Nephron (organoid): ENCODE data around the gene ATP1A1.

Experiments used
- H3K27ac Mint-ChIP-seq, 3 experiments: 2 replicates each; pipeline ENCODE4 v1.8.0; 2020; ENCODE audit warnings: mixed read lengths in 3 of 3, mild to moderate bottlenecking in 2 of 3, moderate library complexity in 1 of 3
- H3K27me3 Mint-ChIP-seq: 2 replicates; pipeline ENCODE4 v1.8.0; 2021; ENCODE audit warnings: low read depth, mild to moderate bottlenecking, moderate library complexity, mixed read lengths
- H3K36me3 Mint-ChIP-seq: 2 replicates; pipeline ENCODE4 v1.8.0; 2020; ENCODE audit warnings: low read depth, mixed read lengths
- H3K4me1 Mint-ChIP-seq: 2 replicates; pipeline ENCODE4 v1.8.0; 2020; ENCODE audit warnings: mixed read lengths
- H3K4me3 Mint-ChIP-seq, 3 experiments: 2 replicates each; pipeline ENCODE4 v1.8.0; 2020; ENCODE audit warnings: mild to moderate bottlenecking in 3 of 3, mixed read lengths in 3 of 3, moderate library complexity in 2 of 3
- H3K9me3 Mint-ChIP-seq: 2 replicates; pipeline ENCODE4 v1.8.0; 2020; ENCODE audit warnings: mixed read lengths
- TF ChIP-seq, protein P1 (sequence below), 3 experiments: fragments of 200-600 bp; sonication (generic); IDR thresholded peaks; one replicate each; pipeline ENCODE4 v1.5.0; 2021; ENCODE audit warnings: antibody characterized with exemption in 3 of 3; ENCODE audit not compliant: unreplicated experiment in 3 of 3

Gene ATP1A1

DNA sequence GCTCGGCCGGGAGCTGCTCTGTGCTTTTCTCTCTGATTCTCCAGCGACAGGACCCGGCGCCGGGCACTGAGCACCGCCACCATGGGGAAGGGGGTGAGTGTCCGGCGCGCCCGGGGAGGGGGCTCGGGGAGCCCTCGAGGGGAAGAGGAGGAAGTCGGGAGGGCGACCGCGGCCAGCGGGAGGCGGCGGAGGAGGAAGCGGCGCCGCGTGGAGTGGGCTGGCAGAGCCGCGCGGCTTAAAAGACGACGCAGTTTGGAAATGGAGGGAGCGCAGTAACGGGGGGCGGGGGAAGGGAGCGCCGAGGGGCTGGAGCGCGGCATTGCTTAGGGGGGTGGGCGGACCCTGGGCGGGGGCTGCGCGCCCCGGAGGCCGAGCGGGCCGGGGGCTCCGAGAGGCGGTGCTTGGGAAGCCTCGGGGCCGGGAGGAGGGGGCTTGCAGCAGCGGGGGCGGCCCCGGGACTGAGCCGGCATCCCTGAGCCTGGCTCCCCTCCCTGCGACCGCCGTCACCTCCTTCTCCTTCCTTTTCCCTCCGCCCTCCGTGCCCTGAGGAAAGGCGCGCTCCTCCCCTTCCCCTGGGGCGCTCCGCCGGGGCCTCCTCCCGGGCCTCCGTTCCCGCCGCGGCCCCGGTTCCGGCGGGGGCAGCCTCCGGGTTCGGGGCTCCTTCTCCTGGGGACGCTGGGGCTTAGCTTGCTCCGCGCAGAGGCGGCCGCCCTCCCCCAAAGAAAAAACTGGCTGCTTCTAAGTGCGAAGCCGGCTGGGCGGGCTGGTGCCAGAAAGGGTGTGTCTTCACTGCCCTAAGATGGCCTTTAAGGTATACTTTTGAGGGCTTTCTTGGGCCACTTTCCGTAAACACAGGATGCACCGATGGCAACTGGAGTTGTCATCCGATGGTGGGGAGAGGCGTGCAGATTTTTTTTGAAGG is 648 bp downstream of the ATP1A1 start:
- Mint-ChIP-seq H3K27me3 (peaks cover 7% of the 10 kb centered on the region), H3K4me1 (peaks cover 53% of the 10 kb centered on the region), H3K4me3 (peak overlapping the region; percentile 93 to 98 (median 98)), H3K27ac (peak overlapping the region; percentile 87 to 96 (median 96)), H3K36me3 (no peaks in the 10 kb centered on the region), H3K9me3 (no peaks in the 10 kb centered on the region)
- TF ChIP-seq, protein P1, sequence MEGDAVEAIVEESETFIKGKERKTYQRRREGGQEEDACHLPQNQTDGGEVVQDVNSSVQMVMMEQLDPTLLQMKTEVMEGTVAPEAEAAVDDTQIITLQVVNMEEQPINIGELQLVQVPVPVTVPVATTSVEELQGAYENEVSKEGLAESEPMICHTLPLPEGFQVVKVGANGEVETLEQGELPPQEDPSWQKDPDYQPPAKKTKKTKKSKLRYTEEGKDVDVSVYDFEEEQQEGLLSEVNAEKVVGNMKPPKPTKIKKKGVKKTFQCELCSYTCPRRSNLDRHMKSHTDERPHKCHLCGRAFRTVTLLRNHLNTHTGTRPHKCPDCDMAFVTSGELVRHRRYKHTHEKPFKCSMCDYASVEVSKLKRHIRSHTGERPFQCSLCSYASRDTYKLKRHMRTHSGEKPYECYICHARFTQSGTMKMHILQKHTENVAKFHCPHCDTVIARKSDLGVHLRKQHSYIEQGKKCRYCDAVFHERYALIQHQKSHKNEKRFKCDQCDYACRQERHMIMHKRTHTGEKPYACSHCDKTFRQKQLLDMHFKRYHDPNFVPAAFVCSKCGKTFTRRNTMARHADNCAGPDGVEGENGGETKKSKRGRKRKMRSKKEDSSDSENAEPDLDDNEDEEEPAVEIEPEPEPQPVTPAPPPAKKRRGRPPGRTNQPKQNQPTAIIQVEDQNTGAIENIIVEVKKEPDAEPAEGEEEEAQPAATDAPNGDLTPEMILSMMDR (IDR thresholded peaks at IDR 0.05; ENCODE audit: unreplicated experiment in 3 of 3): no peak

DNA sequence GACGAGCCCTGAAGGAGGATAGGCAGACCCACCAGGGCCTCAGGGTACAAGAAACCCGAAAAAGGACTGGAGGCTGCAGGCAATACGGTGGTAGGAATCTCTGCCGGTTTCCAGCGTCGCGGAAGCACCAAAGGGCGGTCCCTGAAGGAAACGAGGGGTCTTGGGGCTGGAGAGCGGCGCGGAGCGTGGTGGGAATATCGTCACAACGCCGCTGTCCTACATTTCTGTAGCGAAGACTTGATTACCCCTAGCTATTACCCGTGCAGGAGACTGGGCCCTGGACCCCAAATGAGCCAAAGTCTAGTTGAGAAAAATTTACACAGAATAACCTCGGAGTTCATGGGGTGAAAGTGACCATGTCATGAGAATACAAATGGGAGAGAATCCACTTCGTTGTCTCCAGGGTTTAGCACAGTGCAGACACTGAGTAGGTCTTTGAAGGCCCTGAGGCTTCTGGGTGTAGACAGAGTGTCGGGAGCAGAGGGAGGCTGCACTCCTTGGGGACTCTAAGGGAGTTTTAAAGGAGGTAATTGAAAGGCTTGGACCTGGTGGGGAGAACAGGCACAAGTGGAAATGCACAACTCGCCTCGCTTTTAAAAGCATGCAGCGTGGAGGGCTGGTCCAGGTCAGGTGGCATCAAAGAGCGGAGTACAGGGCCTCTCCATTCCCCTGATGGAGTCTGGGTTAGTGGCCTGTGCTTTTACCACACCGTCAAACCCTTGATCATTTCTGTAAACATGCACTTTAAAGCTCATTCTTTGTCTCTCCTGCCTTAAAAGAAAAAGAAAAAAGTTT is 1.5 kb downstream of the ATP1A1 start:
- H3K27ac Mint-ChIP-seq: peak overlapping the region; percentile 87 to 96 (median 96)
- H3K4me1 Mint-ChIP-seq: peaks cover 62% of the 10 kb centered on the region
- H3K36me3 Mint-ChIP-seq: no peaks in the 10 kb centered on the region
- peaks cover 4% of the 10 kb centered on the region for H3K27me3 Mint-ChIP-seq
- no peaks in the 10 kb centered on the region for H3K9me3 Mint-ChIP-seq
- peak overlapping the region; percentile 93 to 98 (median 98) for H3K4me3 Mint-ChIP-seq
- TF ChIP-seq, protein P1 (IDR thresholded peaks at IDR 0.05; ENCODE audit: unreplicated experiment in 3 of 3): no peak

DNA sequence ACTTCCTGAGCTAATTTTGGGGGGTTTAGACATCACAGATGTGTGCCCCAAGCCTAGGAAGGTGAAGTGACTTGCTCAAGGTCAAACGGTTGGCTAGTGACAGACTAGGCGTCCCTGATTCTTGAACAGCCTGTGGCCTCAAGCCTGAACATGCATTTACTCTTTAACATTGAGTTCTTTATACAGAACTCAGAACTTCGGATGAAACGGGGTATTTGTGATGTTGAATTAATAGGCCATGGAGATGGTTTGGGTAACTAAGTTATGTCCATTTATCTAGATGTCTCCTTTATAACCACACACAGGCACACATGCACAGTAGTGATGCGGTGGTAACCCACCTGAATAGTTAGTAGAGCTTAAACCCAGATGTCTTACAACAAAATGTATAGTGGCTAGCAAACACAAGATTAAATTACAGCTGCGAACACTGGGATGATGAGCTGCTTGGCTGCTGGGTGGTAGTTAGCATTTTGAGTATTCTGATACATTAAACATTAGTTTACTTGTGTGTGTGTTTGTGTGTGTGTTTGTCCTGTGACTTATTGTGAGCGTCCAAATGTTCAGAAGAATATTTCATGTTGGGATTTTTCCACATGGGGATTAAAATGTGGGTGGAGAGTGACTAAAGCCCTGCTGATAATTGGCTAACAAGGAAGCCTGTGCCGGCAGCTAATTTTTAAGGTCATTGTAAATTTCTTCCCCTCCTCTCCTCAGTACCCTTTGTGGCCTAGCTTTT is 2.3 kb downstream of the ATP1A1 start:
- H3K4me3 Mint-ChIP-seq: peak overlapping the region; percentile 93 to 98 (median 98)
- peak overlapping the region; percentile 87 to 96 (median 96) for H3K27ac Mint-ChIP-seq
- H3K4me1 Mint-ChIP-seq: peaks cover 69% of the 10 kb centered on the region
- no peaks in the 10 kb centered on the region for H3K9me3 Mint-ChIP-seq
- H3K36me3 Mint-ChIP-seq: no peaks in the 10 kb centered on the region
- TF ChIP-seq, protein P1 (IDR thresholded peaks at IDR 0.05; ENCODE audit: unreplicated experiment in 3 of 3): no peak
- peaks cover 3% of the 10 kb centered on the region for H3K27me3 Mint-ChIP-seq

DNA sequence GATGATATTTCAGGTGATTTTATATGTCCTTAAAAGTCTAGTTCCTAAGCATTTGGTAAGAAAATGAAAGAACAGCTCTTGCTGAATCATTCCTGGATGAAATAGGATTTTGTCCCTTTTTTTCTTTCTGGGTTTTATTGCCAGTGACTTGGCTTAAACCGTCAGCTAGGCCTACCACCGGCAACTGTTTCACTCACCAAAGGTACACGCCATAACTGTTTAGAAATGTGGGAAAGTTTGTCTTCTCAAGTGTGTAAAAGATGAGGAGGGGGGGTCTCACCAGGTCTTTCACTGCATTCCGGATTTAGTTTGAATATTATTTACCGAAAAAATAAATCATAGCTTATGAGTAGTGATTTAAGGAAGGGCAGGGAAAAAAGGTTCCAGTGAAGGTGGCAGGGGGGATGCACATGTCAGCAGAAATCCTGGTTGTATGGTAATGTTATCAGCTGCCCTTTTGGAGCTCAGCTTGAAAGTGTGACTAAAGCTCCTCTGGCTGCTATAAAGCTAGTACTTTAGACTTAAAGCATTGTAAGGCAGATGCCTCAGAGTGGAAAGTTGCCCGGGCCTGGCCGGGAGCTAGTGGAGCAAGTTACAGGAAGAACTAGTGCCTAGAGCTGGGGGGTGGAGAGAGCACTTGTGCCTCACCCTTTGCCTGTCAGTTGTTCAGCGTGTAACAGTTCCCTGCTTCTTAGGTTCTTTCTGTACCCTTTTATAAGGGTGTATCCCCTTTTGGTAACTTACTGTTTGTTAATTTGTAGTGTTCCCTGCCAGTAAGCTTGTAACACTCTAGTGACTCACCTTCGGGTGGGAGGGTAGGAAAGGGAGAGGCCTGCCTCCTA is 3.1 kb downstream of the ATP1A1 start:
- Mint-ChIP-seq H3K36me3 (no peaks in the 10 kb centered on the region), H3K27ac (peak overlapping the region; percentile 87 to 96 (median 96))
- TF ChIP-seq, protein P1 (IDR thresholded peaks at IDR 0.05; ENCODE audit: unreplicated experiment in 3 of 3): no peak

DNA sequence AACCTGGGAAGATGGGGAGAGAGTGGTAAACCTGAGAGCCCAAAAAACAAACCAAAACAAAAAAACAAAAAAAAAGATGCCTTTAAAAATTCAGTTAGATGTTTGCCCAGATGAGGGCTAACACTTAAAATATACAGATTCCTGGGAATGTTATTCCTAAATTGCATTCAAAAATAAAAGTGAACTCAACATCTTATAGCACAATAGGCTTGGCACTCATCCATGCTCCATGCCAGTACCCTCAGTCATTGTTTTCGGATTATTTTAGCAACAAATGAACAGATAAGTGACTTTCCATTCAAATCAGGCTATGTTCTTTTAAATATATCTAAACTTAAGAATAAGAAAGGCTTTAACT is 3.7 kb downstream of the ATP1A1 start:
- Mint-ChIP-seq H3K4me3 (peak overlapping the region; percentile 93 to 98 (median 98)), H3K27me3 (peaks cover 3% of the 10 kb centered on the region), H3K36me3 (no peaks in the 10 kb centered on the region), H3K9me3 (no peaks in the 10 kb centered on the region), H3K27ac (peak overlapping the region; percentile 87 to 96 (median 96)), H3K4me1 (peaks cover 82% of the 10 kb centered on the region)
- TF ChIP-seq, protein P1 (IDR thresholded peaks at IDR 0.05; ENCODE audit: unreplicated experiment in 3 of 3): no peak

More for the DNA sequence above, 3.1 kb downstream of the ATP1A1 start:
- H3K4me3 Mint-ChIP-seq: peak overlapping the region; percentile 93 to 98 (median 98)
- peaks cover 3% of the 10 kb centered on the region for H3K27me3 Mint-ChIP-seq
- peaks cover 77% of the 10 kb centered on the region for H3K4me1 Mint-ChIP-seq
- no peaks in the 10 kb centered on the region for H3K9me3 Mint-ChIP-seq
